Hematopoietic multipotent progenitor cell (in vitro differentiated cells): ENCODE measurements around the gene FAM187B. TPM values are rescaled to one million over a fixed set of nuclear protein-coding genes. Genes with fewer than 3 reads are reported as not detected.

Experiments
- DNase-seq, 3 donors: peaks; one replicate each; pipeline ENCODE4 v3.0.0-alpha.2; 2011 to 2015; ENCODE audit warnings: low read depth in 2 of 3, low spot score in 2 of 3
- total RNA-seq: library from RNA; depleted of rRNA; stranded (reverse); fragments of >200 nt; gene quantifications from one replicate; pipeline ENCODE4 v1.2.3, GENCODE V29; 2012

Gene FAM187B
- total RNA-seq: not detected

- no peak for DNase-seq
Observed at GRCh38 chr19:35228177-35228930, at the start of gene FAM187B. TSS of gene FAM187B (minus strand) at chr19:35228739. CDS start at chr19:35228680, 59 bp downstream.

DNA sequence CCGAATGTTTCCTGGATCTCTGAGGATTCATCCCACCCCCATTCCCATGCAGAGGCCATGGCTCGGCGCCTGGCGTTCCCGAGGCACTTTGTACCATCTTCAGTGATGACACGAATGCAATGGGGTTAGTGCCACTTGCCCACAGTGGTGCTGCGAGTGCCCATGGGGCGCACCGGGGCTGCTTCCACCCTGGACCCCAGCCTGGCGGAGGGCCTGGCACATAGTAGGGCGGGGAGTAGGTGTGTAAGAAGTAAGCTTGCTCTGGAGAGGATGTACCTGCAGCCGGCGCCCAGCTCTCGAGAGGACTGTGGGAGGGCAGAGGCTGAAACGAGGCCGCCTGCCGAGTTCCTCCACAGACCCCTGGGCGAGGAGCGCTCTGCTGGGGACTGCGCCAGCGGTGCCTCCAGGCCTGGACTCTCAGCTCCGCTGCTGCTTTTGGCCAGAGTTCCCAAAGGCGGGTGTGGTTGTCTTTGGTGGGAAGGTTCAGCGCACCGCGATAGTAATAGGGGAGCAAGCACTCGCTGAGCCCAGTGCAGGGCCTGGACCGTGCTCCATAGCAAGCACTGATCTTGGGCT, 48.3 kb upstream of the FAM187B start:
- no peak for DNase-seq

DNA sequence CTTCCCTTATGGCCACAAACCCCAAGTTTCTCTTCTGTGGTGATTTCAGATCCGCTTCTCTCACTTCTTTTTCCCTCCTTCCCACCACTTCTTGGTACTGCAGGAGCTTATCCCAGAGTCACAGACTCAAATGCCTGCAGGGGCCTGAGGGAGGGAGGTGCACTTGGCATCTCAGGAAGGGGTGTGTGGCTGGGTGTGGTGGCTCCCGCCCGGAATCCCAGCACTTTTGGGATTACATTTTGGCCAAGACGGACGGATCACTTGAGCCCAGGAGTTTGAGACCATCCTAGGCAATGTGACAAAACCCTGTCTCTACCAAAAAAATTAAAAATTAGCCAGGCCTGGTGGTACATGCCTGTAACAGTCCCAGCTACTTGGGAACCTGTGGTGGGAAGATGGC, 45.8 kb upstream of the FAM187B start:
- no peak for DNase-seq

GRCh38 chr19:35273686-35274259, 45.2 kb upstream of the FAM187B start:
- DNase-seq: no peak

GRCh38 chr19:35272954-35273649, 44.6 kb upstream of the FAM187B start:
- DNase-seq: no peak

DNA sequence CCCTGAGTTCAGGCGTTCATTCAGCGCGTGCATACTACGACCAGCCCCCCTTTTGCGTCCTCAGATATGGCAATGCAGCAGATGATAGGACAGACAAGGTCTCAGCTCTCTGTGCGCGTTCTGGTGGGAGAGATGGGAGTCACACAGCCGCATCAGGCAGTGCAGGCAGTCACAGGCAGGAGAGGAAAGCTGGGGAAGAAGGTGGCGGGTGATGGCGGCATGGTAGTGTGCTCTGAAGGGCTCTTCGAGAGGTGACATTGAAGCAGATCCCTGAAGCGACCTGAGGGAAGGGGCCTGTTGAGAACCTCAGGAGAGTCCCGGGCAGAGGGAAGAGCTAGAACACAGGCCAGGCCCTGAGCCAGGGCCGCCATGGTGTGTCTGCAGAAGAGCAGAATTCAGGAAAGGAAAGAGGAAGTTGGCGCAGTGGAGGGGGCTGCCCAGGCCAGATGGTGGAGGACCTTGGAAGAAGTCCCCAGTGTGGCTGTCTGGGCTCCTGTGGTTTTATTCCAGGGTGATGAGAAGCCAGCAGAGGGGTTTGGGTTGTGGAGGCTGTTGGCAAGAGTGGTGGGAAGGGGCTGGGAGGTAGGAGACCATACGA, 43.7 kb upstream of the FAM187B start:
- peak in 2 of 3 donors; percentile 68 to 78 for DNase-seq

- no peak for DNase-seq
Observed at GRCh38 chr19:35271546-35271945, 43.0 kb upstream of the FAM187B start.

DNA sequence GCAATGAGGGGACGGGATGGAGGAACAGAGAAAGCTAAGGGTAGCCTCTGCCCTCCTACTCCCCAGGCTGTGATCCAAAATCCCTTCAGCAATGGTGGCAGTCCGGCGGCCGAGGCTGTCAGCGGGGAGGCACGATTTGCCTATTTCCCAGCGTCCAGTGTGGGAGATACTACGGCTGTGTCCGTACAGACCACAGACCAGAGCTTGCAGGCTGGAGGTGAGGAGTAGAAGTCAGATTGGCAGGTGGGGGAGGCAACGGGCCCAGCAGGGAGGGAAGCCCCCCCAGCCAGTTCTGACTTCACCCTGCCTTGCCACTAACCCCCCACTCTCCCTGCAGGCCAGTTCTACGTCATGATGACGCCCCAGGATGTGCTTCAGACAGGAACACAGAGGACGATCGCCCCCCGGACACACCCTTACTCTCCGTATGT, 41.9 kb upstream of the FAM187B start:
- DNase-seq: no peak

DNA sequence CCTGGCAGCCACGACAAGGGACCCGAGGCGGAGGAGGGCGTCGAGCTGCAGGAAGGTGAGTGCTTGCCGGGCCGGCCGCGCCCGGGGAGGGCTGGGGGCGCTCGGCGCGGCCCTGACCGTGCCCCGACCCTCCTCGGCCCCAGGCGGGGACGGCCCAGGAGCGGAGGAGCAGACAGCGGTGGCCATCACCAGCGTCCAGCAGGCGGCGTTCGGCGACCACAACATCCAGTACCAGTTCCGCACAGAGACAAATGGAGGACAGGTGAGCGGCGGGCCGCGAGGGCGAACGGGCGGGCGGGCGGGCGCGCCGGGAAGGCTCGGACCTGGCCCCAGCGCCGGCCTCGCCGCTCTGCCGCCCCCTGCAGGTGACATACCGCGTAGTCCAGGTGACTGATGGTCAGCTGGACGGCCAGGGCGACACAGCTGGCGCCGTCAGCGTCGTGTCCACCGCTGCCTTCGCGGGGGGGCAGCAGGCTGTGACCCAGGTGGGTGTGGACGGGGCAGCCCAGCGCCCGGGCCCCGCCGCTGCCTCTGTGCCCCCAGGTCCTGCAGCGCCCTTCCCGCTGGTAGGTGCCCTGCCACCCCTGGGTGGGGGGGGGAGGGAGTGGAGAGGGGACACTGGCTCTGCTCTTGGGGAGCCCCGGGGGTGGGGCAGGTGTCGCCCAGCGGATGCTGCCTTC, 41.0 kb upstream of the FAM187B start:
- DNase-seq: peak; percentile 52 to 88 (median 84)

- DNase-seq: peak in 2 of 3 donors; percentile 77 to 84
Observed at GRCh38 chr19:35268536-35269437, 40.2 kb upstream of the FAM187B start, which contains the start of gene USF2. TSS of gene USF2 (plus strand) at chr19:35268962. CDS start at chr19:35269102, 140 bp downstream.

DNA sequence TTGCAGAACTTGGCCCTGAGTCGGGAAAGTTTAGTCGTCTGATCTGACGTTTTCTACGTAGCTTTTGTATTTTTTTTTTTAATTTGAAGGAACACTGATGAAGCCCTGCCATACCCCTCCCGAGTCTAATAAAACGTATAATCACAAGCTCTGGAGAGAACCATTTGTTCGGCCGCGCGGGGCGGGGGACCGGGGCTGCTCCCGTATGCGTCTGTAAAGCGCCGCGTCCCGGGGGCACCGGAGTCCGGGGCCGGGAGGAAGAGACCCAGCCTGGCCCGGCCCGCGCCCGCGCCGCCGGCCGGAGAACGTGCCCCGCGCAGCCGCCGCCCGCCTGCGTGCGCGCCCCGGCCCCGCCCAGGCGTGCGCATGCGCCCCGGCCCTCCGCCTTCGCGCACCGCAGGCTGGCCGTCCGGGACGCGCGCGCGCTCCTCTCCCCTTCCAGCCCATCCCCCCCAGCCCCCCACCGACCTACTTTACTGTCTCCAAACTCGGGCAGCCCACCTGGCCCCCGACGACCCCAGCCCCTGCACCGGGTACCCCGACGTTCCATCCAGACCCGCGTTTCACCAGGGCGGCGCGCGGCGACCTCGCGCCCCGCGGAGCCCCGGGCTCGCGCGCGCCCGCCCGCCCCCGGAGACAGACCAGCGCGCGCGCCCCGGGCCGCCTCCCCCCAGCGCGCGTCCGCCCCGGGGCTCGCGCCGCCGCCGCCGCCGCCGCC, 39.4 kb upstream of the FAM187B start:
- DNase-seq: peak; percentile 71 to 90 (median 75)

GRCh38 chr19:35267353-35267817, 38.8 kb upstream of the FAM187B start:
- no peak for DNase-seq

GRCh38 chr19:35266520-35267352, 38.2 kb upstream of the FAM187B start:
- DNase-seq: no peak

DNA sequence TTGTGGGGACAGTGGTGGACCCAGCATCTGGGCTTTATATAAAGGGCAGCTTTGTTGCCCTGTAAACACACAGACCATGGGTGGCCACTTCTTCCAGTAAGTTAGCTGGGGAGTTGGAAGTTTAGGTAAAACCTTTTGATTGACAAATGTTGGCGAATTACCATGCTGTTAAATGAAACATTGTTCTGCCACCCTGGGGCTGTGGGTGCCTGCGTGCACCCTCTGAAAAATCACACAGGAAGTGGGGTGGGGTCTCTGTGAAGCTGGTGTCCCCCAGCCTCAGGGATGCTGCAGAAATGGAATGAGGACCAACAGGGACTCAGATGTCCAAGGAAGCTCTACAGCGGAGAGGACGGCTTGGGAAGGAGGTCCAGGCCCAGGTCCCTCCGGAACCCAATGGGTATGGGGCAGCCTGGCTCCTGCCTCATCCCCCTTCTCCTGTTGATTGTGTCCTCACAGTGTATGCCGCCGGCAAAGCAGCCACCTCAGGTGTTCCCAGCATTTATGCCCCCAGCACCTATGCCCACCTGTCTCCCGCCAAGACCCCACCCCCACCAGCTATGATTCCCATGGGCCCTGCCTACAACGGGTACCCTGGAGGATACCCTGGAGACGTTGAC, 37.5 kb upstream of the FAM187B start:
- no peak for DNase-seq

GRCh38 chr19:35265126-35265899, 36.8 kb upstream of the FAM187B start:
- DNase-seq: no peak
